Parathyroid adenoma (tissue), 2 donors: ENCODE results near the gene EFCAB7.
A peak's percentile ranks its signal among the peaks of the same experiment; 100 is the strongest.

Experiments used
- H2AFZ ChIP-seq: fragments of 300-600 bp; sonication (generic); one replicate; pipeline ENCODE4 v1.7.0; 2017; ENCODE audit warnings: antibody characterized with exemption, mild to moderate bottlenecking
- H3K27ac ChIP-seq: fragments of 300-600 bp; sonication (generic); one replicate; pipeline ENCODE4 v1.7.0; 2017
- H3K27me3 ChIP-seq: fragments of 300-600 bp; sonication (generic); one replicate; pipeline ENCODE4 v1.7.0; 2017; ENCODE audit warnings: low read length; ENCODE audit not compliant: control insufficient read depth, insufficient read depth
- H3K36me3 ChIP-seq: fragments of 300-600 bp; sonication (generic); one replicate; pipeline ENCODE4 v1.7.0; 2017; ENCODE audit warnings: low read length; ENCODE audit not compliant: control insufficient read depth, insufficient read depth
- H3K4me1 ChIP-seq: fragments of 300-600 bp; sonication (generic); one replicate; pipeline ENCODE4 v1.7.0; 2017; ENCODE audit warnings: control low read depth
- H3K4me2 ChIP-seq: fragments of 300-600 bp; sonication (generic); one replicate; pipeline ENCODE4 v1.7.0; 2017; ENCODE audit warnings: low read length
- H3K4me3 ChIP-seq: fragments of 300-600 bp; sonication (generic); one replicate; pipeline ENCODE4 v1.7.0; 2017; ENCODE audit warnings: low read depth, low read length
- H3K79me2 ChIP-seq: fragments of 300-600 bp; sonication (generic); one replicate; pipeline ENCODE4 v1.7.0; 2017; ENCODE audit warnings: control low read depth
- H3K9ac ChIP-seq: fragments of 300-600 bp; sonication (generic); one replicate; pipeline ENCODE4 v1.7.0; 2017; ENCODE audit warnings: mild to moderate bottlenecking
- H3K9me3 ChIP-seq: fragments of 300-600 bp; sonication (generic); one replicate; pipeline ENCODE4 v1.7.0; 2017; ENCODE audit warnings: low read length; ENCODE audit not compliant: control insufficient read depth
- TF ChIP-seq, protein P1 (sequence below): fragments of 300-600 bp; sonication (generic); IDR thresholded peaks from one replicate; pipeline ENCODE4 v1.7.0; 2017; ENCODE audit warnings: antibody characterized with exemption, mild to moderate bottlenecking
- donor health status: primary hyperparathyroidism.

The EFCAB7 gene

DNA sequence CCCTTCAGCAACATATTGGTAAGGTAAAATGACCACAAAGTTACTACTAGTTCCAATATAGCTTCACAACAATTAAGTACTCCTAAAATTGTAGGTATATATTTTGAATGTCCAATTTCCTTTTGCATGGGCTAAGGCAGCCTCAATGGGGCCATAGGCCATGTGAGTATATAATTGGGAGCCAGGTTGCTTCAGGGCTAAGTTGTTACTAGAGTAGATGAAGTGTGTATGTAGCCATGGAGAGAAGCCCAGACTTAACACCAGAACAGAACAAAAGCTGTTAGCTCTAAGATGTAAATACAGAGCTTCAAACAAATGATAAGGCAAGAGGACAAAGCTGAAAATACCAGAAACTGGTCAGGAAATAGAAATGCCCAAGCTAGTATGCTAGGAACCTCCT is 16.5 kb upstream of the EFCAB7 start:
- Histone ChIP-seq H3K4me3 (no peak overlapping the region), H3K27ac (no peak overlapping the region), H3K9me3 (no peaks in the 10 kb centered on the region), H3K36me3 (no peaks in the 10 kb centered on the region), H3K4me1 (no peaks in the 10 kb centered on the region), H3K9ac (no peak overlapping the region), H3K27me3 (no peaks in the 10 kb centered on the region), H3K79me2 (no peaks in the 10 kb centered on the region), H3K4me2 (no peak overlapping the region), H2AFZ (no peak overlapping the region)
- TF ChIP-seq, protein P1, sequence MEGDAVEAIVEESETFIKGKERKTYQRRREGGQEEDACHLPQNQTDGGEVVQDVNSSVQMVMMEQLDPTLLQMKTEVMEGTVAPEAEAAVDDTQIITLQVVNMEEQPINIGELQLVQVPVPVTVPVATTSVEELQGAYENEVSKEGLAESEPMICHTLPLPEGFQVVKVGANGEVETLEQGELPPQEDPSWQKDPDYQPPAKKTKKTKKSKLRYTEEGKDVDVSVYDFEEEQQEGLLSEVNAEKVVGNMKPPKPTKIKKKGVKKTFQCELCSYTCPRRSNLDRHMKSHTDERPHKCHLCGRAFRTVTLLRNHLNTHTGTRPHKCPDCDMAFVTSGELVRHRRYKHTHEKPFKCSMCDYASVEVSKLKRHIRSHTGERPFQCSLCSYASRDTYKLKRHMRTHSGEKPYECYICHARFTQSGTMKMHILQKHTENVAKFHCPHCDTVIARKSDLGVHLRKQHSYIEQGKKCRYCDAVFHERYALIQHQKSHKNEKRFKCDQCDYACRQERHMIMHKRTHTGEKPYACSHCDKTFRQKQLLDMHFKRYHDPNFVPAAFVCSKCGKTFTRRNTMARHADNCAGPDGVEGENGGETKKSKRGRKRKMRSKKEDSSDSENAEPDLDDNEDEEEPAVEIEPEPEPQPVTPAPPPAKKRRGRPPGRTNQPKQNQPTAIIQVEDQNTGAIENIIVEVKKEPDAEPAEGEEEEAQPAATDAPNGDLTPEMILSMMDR, result no peak

DNA sequence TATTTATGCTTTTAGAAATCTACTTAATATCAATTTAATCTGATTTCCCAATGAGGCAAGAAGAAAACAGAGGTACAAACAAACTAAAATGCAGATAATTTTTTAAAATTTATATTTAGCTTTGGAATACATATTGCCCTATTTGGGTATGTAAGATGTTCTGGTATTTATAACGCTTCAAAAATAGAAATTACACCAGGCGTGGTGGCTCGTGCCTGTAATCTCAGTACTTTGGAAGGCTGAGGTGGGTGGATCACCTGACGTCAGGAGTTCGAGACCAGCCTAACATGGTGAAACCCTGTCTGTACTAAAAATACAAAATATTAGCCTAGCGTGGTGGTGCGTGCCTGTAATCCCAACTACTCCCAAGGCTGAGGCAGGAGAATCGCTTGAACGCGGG is 13.6 kb upstream of the EFCAB7 start:
- H3K27ac ChIP-seq, result no peak overlapping the region
- H3K79me2 ChIP-seq, result no peaks in the 10 kb centered on the region
- no peaks in the 10 kb centered on the region for H3K27me3 ChIP-seq
- TF ChIP-seq, protein P1, result no peak
- H2AFZ ChIP-seq, result no peak overlapping the region
- H3K36me3 ChIP-seq, result no peaks in the 10 kb centered on the region
- no peak overlapping the region for H3K9ac ChIP-seq
- H3K4me2 ChIP-seq, result no peak overlapping the region
- H3K4me1 ChIP-seq, result no peaks in the 10 kb centered on the region
- H3K4me3 ChIP-seq, result no peak overlapping the region
- no peaks in the 10 kb centered on the region for H3K9me3 ChIP-seq

DNA sequence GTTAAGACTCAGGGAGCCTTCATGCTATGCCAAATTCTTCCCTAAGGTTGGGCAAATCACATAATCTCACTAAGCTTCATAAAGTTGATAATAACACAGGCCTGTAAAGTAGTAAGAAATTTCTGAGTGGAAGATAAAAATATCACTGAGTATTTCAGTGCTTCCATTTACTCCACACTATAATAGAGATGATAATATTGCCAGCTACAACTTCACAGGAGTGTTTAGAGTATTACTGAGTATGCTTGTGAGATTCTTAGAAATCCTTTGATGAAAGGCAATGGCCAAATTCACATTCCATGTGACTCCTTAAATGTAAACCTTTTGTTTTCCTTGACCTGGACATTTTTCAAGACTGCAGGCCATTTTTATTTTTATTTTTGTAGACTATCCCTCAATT is 10.7 kb upstream of the EFCAB7 start:
- Histone ChIP-seq H3K4me3 (no peak overlapping the region), H3K36me3 (no peaks in the 10 kb centered on the region), H3K79me2 (no peaks in the 10 kb centered on the region), H3K4me1 (no peaks in the 10 kb centered on the region), H3K27ac (no peak overlapping the region), H3K9ac (no peak overlapping the region), H3K4me2 (no peak overlapping the region), H3K27me3 (no peaks in the 10 kb centered on the region), H2AFZ (no peak overlapping the region), H3K9me3 (no peaks in the 10 kb centered on the region)
- TF ChIP-seq, protein P1, result no peak

DNA sequence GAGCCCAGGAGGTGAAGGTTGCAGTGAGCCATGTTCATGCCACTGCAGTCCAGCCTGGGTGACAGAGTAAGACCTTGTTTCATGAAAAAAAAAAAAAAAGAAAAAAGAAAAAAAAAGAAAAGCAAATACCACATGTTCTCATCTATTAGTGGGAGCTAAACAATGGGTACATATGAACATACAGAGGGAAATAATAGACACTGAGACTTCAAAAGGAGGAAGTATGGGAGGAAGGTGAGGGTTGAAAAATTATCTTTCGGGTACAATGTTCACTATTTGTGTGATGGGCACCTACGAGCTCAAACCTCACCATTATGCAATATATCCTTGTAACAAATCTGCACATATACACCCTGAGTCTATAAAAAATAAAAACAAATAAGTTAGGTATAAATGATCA is 6.7 kb upstream of the EFCAB7 start:
- TF ChIP-seq, protein P1, result no peak
- H3K79me2 ChIP-seq, result no peaks in the 10 kb centered on the region

DNA sequence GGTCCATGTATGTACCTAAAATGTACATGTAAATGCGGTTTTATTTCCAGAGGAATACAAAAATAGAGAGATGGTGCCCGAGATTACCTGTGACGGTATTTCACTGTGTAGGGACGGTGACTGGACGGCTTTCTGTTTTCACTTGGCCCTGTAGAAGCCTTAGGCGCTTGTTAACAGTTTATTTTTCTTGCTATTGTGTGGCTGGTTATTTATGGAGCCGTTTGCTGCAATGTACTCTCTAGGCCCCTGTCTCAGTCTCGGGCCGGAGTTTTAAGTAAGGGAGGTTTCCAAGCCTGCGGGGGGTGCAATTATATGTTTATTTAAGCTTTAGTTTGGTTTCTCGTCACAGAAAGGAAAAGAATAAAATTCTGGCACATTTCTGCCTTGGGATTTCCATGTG is 413 bp downstream of the EFCAB7 start:
- Histone ChIP-seq H3K9me3 (no peaks in the 10 kb centered on the region), H3K4me1 (peaks cover 3% of the 10 kb centered on the region), H3K27me3 (no peaks in the 10 kb centered on the region)

More for the DNA sequence above, 6.7 kb upstream of the EFCAB7 start:
- Histone ChIP-seq H3K36me3 (no peaks in the 10 kb centered on the region), H2AFZ (no peak overlapping the region), H3K27me3 (no peaks in the 10 kb centered on the region), H3K4me2 (no peak overlapping the region), H3K9ac (no peak overlapping the region), H3K4me1 (no peaks in the 10 kb centered on the region), H3K27ac (no peak overlapping the region), H3K4me3 (no peak overlapping the region), H3K9me3 (no peaks in the 10 kb centered on the region)

More for the DNA sequence above, 413 bp downstream of the EFCAB7 start:
- Histone ChIP-seq H3K9ac (no peak overlapping the region), H3K27ac (peak overlapping the region; percentile 88), H3K4me3 (peak overlapping the region; percentile 96), H3K36me3 (no peaks in the 10 kb centered on the region), H3K79me2 (peaks cover 4% of the 10 kb centered on the region), H2AFZ (peak overlapping the region; percentile 78), H3K4me2 (peak overlapping the region; percentile 80)
- TF ChIP-seq, protein P1, result no peak
